C4-2B (cell line): ENCODE data around the gene ANKRD31.
"Not testable (repeated sequence)": the region's sequence is repeated elsewhere in the genome, so short reads cannot be mapped to it uniquely, and the experiment has no call there.

Experiments used
- CTCF ChIP-seq: fragments of 450-650 bp; conservative IDR thresholded peaks from 2 replicates; pipeline ENCODE4 v1.5.1; 2017; ENCODE audit warnings: mild to moderate bottlenecking
- ZFX ChIP-seq: fragments of 450-650 bp; IDR thresholded peaks from 2 replicates; pipeline ENCODE4 v1.6.1; 2017

GRCh38 chr5:75250452-75250851 is 13.8 kb upstream of the ANKRD31 start:
- not testable (repeated sequence) for TF ChIP-seq CTCF, ZFX
